ENCODE results near the gene SMG9.

DNA sequence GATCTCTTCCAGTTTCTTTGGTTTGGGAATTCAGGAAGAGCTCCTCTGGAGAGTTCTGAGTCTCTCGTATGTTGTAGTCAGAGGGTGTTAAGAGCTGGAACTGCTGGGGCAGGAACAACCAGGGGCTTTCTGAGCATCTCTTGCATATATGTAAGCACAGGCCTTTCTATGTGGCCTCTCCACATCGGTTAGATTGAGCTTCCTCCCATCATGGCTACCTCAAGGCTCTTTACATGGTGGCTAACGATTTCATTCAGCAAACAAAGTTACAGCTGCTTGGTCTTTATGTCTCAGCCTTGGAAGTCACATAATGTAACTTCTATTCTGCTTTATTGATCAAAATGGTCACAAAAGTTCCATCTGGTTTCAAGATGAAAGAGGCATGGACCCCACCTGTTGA lies 64.3 kb downstream of the SMG9 start:
- TF ChIP-seq, protein P1, sequence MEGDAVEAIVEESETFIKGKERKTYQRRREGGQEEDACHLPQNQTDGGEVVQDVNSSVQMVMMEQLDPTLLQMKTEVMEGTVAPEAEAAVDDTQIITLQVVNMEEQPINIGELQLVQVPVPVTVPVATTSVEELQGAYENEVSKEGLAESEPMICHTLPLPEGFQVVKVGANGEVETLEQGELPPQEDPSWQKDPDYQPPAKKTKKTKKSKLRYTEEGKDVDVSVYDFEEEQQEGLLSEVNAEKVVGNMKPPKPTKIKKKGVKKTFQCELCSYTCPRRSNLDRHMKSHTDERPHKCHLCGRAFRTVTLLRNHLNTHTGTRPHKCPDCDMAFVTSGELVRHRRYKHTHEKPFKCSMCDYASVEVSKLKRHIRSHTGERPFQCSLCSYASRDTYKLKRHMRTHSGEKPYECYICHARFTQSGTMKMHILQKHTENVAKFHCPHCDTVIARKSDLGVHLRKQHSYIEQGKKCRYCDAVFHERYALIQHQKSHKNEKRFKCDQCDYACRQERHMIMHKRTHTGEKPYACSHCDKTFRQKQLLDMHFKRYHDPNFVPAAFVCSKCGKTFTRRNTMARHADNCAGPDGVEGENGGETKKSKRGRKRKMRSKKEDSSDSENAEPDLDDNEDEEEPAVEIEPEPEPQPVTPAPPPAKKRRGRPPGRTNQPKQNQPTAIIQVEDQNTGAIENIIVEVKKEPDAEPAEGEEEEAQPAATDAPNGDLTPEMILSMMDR (IDR thresholded peaks at IDR 0.05) = no peak
- TF ChIP-seq, protein P2, sequence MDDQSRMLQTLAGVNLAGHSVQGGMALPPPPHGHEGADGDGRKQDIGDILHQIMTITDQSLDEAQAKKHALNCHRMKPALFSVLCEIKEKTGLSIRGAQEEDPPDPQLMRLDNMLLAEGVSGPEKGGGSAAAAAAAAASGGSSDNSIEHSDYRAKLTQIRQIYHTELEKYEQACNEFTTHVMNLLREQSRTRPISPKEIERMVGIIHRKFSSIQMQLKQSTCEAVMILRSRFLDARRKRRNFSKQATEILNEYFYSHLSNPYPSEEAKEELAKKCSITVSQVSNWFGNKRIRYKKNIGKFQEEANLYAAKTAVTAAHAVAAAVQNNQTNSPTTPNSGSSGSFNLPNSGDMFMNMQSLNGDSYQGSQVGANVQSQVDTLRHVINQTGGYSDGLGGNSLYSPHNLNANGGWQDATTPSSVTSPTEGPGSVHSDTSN (IDR thresholded peaks at IDR 0.05) = no peak
- no peak for TF ChIP-seq YY1 (IDR thresholded peaks at IDR 0.05; ENCODE audit: low read depth)
- TF ChIP-seq SMC3 (IDR thresholded peaks at IDR 0.05; ENCODE audit: low read depth, low read length) = no peak
- no peak for TF ChIP-seq TEAD4 (IDR thresholded peaks at IDR 0.05; ENCODE audit: borderline replicate concordance, insufficient read depth)
- TF ChIP-seq MXI1 (IDR thresholded peaks at IDR 0.05; ENCODE audit: low read depth, low read length) = no peak
- no peak for TF ChIP-seq SIN3A (IDR thresholded peaks at IDR 0.05; ENCODE audit: borderline replicate concordance, low read depth, low read length)
- no peak for TF ChIP-seq EZH2phosphoT487 (IDR thresholded peaks at IDR 0.05; ENCODE audit: borderline replicate concordance, low read depth)
- no peak for TF ChIP-seq NRF1 (IDR thresholded peaks at IDR 0.05; ENCODE audit: low read depth, low read length)
- TF ChIP-seq GABPA (IDR thresholded peaks at IDR 0.05; ENCODE audit: low read depth) = no peak
- TF ChIP-seq CHD2 (IDR thresholded peaks at IDR 0.05; ENCODE audit: low read length, partially characterized antibody) = no peak
- TF ChIP-seq, protein P3, sequence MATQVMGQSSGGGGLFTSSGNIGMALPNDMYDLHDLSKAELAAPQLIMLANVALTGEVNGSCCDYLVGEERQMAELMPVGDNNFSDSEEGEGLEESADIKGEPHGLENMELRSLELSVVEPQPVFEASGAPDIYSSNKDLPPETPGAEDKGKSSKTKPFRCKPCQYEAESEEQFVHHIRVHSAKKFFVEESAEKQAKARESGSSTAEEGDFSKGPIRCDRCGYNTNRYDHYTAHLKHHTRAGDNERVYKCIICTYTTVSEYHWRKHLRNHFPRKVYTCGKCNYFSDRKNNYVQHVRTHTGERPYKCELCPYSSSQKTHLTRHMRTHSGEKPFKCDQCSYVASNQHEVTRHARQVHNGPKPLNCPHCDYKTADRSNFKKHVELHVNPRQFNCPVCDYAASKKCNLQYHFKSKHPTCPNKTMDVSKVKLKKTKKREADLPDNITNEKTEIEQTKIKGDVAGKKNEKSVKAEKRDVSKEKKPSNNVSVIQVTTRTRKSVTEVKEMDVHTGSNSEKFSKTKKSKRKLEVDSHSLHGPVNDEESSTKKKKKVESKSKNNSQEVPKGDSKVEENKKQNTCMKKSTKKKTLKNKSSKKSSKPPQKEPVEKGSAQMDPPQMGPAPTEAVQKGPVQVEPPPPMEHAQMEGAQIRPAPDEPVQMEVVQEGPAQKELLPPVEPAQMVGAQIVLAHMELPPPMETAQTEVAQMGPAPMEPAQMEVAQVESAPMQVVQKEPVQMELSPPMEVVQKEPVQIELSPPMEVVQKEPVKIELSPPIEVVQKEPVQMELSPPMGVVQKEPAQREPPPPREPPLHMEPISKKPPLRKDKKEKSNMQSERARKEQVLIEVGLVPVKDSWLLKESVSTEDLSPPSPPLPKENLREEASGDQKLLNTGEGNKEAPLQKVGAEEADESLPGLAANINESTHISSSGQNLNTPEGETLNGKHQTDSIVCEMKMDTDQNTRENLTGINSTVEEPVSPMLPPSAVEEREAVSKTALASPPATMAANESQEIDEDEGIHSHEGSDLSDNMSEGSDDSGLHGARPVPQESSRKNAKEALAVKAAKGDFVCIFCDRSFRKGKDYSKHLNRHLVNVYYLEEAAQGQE (IDR thresholded peaks at IDR 0.05; ENCODE audit: low read depth, low read length) = no peak

Measured in SK-N-SH (cell line).